Measurements from ENCODE around the gene OR51T1.

DNA sequence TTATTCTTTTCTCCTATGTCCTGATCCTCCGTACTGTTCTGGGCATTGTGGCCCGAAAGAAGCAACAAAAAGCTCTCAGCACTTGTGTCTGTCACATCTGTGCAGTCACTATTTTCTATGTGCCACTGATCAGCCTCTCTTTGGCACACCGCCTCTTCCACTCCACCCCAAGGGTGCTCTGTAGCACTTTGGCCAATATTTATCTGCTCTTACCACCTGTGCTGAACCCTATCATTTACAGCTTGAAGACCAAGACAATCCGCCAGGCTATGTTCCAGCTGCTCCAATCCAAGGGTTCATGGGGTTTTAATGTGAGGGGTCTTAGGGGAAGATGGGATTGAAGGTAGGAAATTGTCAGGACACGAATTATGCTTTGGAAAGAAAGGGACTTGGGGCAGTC, 843 bp downstream of the OR51T1 start:
- TF ChIP-seq, protein P1, sequence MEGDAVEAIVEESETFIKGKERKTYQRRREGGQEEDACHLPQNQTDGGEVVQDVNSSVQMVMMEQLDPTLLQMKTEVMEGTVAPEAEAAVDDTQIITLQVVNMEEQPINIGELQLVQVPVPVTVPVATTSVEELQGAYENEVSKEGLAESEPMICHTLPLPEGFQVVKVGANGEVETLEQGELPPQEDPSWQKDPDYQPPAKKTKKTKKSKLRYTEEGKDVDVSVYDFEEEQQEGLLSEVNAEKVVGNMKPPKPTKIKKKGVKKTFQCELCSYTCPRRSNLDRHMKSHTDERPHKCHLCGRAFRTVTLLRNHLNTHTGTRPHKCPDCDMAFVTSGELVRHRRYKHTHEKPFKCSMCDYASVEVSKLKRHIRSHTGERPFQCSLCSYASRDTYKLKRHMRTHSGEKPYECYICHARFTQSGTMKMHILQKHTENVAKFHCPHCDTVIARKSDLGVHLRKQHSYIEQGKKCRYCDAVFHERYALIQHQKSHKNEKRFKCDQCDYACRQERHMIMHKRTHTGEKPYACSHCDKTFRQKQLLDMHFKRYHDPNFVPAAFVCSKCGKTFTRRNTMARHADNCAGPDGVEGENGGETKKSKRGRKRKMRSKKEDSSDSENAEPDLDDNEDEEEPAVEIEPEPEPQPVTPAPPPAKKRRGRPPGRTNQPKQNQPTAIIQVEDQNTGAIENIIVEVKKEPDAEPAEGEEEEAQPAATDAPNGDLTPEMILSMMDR (IDR thresholded peaks at IDR 0.05; ENCODE audit: extremely low read depth in 1 of 2, insufficient read depth in 1 of 2, low read depth in 1 of 2, low read length in 2 of 2), result no peak
- TF ChIP-seq POLR2AphosphoS5 (IDR thresholded peaks at IDR 0.05; ENCODE audit: insufficient read depth, low read depth, low read length) (no peak), POLR2A (IDR thresholded peaks at IDR 0.05; ENCODE audit: low read depth, low read length) (no peak), FOS (IDR thresholded peaks at IDR 0.05; ENCODE audit: borderline replicate concordance, insufficient read depth, low read length) (no peak)

Data from endothelial cell of umbilical vein (primary cell).